ENCODE measurements around the gene CLN6.
"Not testable (repeated sequence)": the region's sequence is repeated elsewhere in the genome, so short reads cannot be mapped to it uniquely, and the experiment has no call there.

Gene CLN6

GRCh38 chr15:68186671-68187397 is 42.7 kb downstream of the CLN6 start:
- no peak for DNase-seq

GRCh38 chr15:68184616-68185480 is 44.7 kb downstream of the CLN6 start:
- DNase-seq = no peak

GRCh38 chr15:68183616-68184315 is 45.8 kb downstream of the CLN6 start:
- no peak for DNase-seq

- no peak for DNase-seq
Measured at GRCh38 chr15:68177742-68178141, 51.8 kb downstream of the CLN6 start.

- no peak for DNase-seq
Measured at GRCh38 chr15:68176601-68177000, 52.9 kb downstream of the CLN6 start.

GRCh38 chr15:68175526-68175925 is 54.0 kb downstream of the CLN6 start:
- DNase-seq = no peak

GRCh38 chr15:68173119-68173518 is 56.4 kb downstream of the CLN6 start:
- DNase-seq = no peak

GRCh38 chr15:68172037-68172436 is 57.5 kb downstream of the CLN6 start:
- DNase-seq = not testable (repeated sequence)

- no peak for DNase-seq
Measured at GRCh38 chr15:68166847-68167246, 62.7 kb downstream of the CLN6 start.

GRCh38 chr15:68163191-68163590 is 66.3 kb downstream of the CLN6 start:
- DNase-seq = no peak

- DNase-seq = no peak
Measured at GRCh38 chr15:68158046-68158628, 71.4 kb downstream of the CLN6 start.

- no peak for DNase-seq
Measured at GRCh38 chr15:68157074-68157473, 72.5 kb downstream of the CLN6 start.
